Fibroblast of lung (primary cell): ENCODE results near the gene USP14.

Experiments used
- EZH2 ChIP-seq: IDR thresholded peaks from 2 replicates; pipeline ENCODE4 v1.5.1; 2012; ENCODE audit warnings: low read length, control low read depth, mild to moderate bottlenecking; ENCODE audit errors: missing control alignments
- TF ChIP-seq, protein P1 (sequence below), 2 donors: IDR thresholded peaks in 1 of 2; conservative IDR thresholded peaks in 1 of 2; 1 replicate in 1 of 2; 2 replicates in 1 of 2; pipeline ENCODE4 v1.5.1; 2011 to 2012; ENCODE audit warnings: low read length in 2 of 2, control low read depth in 1 of 2, inconsistent platforms in 1 of 2, low read depth in 1 of 2, mild to moderate bottlenecking in 1 of 2

DNA sequence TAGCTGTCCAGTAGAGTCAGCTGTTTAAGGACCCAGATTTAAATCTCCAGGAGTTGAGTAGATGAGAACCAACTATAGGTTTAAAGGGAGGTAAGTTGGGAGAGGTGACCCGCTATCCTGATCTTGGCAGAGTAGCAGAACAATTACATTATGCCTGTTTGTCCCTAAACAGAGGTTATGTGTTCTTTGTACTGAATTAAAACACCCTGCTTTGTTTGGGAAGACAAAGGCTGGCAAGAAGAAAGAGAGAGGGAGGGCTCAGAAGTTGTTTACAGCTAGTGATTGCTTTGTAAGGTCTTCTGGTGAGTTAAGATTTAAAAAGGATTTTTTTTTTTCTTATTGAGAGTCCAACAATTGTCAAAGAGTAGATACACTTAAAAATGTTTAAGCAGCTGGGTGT lies 37.3 kb downstream of the USP14 start:
- TF ChIP-seq, protein P1, sequence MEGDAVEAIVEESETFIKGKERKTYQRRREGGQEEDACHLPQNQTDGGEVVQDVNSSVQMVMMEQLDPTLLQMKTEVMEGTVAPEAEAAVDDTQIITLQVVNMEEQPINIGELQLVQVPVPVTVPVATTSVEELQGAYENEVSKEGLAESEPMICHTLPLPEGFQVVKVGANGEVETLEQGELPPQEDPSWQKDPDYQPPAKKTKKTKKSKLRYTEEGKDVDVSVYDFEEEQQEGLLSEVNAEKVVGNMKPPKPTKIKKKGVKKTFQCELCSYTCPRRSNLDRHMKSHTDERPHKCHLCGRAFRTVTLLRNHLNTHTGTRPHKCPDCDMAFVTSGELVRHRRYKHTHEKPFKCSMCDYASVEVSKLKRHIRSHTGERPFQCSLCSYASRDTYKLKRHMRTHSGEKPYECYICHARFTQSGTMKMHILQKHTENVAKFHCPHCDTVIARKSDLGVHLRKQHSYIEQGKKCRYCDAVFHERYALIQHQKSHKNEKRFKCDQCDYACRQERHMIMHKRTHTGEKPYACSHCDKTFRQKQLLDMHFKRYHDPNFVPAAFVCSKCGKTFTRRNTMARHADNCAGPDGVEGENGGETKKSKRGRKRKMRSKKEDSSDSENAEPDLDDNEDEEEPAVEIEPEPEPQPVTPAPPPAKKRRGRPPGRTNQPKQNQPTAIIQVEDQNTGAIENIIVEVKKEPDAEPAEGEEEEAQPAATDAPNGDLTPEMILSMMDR (conservative IDR thresholded peaks at IDR 0.05 in 1 of 2, IDR thresholded peaks at IDR 0.05 in 1 of 2; ENCODE audit: low read depth in 1 of 2, low read length in 2 of 2), result no peak
- TF ChIP-seq EZH2, result no peak
